ENCODE measurements around the gene ELK3.

GRCh38 chr12:96230646-96231045 is 36.5 kb downstream of the ELK3 start:
- TF ChIP-seq EZH2phosphoT487 (conservative IDR thresholded peaks at IDR 0.05; ENCODE audit: low read length), result no peak
- TF ChIP-seq, protein P1, sequence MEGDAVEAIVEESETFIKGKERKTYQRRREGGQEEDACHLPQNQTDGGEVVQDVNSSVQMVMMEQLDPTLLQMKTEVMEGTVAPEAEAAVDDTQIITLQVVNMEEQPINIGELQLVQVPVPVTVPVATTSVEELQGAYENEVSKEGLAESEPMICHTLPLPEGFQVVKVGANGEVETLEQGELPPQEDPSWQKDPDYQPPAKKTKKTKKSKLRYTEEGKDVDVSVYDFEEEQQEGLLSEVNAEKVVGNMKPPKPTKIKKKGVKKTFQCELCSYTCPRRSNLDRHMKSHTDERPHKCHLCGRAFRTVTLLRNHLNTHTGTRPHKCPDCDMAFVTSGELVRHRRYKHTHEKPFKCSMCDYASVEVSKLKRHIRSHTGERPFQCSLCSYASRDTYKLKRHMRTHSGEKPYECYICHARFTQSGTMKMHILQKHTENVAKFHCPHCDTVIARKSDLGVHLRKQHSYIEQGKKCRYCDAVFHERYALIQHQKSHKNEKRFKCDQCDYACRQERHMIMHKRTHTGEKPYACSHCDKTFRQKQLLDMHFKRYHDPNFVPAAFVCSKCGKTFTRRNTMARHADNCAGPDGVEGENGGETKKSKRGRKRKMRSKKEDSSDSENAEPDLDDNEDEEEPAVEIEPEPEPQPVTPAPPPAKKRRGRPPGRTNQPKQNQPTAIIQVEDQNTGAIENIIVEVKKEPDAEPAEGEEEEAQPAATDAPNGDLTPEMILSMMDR (IDR thresholded peaks at IDR 0.05; ENCODE audit: insufficient read depth, low read length, poor library complexity, severe bottlenecking), result no peak
